Subcutaneous adipose tissue (tissue), 4 donors: Measurements from ENCODE around the gene ARID1B. TPM values are rescaled to one million over a fixed set of nuclear protein-coding genes. Genes with fewer than 3 reads are reported as not detected.

Source experiments
- total RNA-seq, 4 donors: library from RNA; depleted of rRNA; stranded (reverse); fragments of >200 nt; gene quantifications; one replicate each; pipeline ENCODE4 v1.1.0, GENCODE V29; 2016
- TF ChIP-seq, protein P1 (sequence below): fragments of 450-650 bp; IDR thresholded peaks from one replicate; pipeline ENCODE4 v1.5.1; 2016; ENCODE audit warnings: low read depth, mild to moderate bottlenecking, control low read depth, antibody characterized with exemption, moderate library complexity

ARID1B gene
- total RNA-seq, 4 donors from 2014 or later, result 93.8 to 137 (median 104) TPM

DNA sequence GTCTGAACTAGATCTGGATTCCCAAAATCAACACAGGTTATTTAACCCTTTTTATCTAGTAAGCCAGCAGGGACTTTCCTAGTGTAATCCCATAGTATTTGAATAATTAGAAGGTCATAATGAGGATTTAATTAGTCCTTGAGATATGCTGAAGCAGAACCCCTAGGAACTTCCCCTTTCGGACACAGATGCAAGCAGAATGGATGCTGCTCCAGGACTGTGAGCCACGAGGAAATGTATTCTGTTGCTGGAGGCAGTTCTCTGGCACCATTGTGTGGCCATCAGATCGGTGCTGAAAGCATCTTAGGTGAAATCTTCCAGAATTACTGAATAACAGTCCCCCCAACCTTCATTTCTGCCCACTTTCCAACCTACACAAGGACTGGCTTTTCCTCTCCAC, 339.2 kb downstream of the ARID1B start:
- TF ChIP-seq, protein P1, sequence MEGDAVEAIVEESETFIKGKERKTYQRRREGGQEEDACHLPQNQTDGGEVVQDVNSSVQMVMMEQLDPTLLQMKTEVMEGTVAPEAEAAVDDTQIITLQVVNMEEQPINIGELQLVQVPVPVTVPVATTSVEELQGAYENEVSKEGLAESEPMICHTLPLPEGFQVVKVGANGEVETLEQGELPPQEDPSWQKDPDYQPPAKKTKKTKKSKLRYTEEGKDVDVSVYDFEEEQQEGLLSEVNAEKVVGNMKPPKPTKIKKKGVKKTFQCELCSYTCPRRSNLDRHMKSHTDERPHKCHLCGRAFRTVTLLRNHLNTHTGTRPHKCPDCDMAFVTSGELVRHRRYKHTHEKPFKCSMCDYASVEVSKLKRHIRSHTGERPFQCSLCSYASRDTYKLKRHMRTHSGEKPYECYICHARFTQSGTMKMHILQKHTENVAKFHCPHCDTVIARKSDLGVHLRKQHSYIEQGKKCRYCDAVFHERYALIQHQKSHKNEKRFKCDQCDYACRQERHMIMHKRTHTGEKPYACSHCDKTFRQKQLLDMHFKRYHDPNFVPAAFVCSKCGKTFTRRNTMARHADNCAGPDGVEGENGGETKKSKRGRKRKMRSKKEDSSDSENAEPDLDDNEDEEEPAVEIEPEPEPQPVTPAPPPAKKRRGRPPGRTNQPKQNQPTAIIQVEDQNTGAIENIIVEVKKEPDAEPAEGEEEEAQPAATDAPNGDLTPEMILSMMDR, result no peak

DNA sequence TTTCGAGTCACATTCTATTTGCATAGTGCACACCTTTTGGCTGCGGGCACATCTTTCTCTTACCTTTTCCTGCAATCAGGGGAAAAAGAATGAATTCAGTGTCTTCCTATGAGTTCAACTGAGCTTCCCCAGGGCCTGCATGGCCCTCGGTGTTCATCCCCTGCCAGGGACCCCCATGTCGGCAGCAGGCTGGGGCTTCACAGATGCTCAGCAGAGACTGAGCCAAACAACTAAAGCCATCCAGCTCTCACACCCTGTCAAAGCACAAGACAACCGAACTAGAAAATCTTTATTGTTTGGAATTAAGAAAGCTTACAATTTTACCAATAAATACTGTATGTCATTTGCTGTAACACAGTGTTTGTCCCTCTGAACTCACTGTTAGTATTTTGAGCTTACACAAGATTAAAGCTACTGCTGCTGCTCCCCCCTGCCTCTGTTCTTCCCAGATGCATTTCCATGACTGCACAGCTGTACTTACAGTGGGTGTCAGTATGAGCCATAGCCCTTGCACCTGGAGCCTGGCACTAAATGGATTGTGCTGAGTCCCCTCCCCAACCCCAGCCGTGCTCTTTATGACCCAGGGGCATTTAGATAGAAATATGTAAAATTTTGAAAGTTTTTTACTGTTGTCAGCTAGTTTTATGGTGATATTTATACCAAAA, 340.4 kb downstream of the ARID1B start:
- TF ChIP-seq, protein P1, result no peak

DNA sequence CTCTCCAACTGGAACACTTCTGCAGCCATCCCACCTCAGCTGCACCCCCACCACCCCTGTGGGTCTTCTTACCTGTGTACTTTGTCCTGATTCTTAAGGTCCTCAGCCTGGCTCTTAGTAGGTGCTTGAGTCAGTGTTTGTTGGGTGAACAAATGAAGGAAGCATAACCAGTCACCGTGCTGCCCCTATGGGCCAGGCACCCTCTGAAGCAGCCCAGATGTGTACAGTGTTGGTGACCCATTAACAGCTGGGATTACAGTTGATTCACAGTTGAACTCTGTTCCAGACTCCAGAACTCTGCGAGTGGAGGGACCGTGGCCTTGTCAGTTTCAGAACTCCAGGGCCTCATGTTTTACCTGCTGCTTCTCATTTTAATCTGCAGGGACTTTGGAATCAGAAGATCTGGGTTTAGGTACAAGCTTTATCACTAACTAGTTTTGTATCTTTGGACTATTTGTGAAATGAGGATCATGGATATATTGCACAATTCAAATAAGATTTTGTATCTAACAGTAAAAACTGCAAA, 342.4 kb downstream of the ARID1B start:
- TF ChIP-seq, protein P1, result no peak

DNA sequence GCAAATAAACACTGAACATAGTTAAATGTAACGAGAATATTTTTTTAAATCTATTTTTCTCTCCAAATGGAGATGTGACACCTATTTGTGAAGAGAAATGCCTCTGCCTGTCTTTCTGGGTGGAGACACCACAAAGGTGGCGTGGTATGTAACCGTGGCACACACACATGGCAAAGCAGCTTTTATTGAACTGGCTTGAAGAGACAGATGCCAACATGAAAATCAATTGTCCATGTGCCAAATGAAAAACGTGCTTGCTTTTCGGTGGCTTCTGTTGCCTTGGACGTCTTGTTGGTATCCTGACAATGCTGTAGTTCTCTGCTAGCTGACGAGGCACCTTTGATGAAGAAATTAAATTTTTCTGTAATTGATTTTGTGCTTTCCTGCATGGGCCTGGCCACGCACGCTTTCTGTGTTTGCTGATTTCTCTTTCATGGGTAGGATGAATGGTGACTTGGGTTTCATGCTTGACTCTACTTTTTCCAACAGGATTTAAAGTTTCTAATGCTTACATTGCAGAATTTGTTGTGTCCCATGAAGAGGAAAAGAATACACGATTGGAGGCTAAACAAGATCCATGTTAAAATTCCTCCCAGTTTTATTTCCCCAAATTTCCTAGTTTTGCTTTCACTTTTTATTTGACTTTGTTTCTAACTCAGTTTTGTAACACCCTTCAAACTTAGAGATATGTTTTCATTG, 343.5 kb downstream of the ARID1B start:
- TF ChIP-seq, protein P1, result no peak

DNA sequence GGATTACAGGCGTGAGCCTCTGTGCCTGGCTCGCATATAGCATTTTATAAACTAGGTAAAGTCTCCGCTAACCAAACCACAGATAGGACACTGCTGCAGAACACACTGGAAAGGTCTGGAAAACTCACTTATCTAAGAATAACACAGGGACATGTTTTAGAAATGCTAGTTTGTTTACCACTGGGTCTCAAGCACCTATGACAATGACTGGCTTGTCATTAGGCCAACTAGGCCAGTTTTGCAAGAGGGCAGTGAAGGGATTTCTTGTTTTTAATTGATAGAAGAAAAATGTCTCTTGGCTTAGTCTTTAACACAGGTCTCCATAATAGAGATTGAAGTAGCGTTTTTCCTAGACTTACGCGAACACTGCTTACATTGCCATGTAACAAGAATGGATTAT, 344.7 kb downstream of the ARID1B start:
- TF ChIP-seq, protein P1, result no peak

DNA sequence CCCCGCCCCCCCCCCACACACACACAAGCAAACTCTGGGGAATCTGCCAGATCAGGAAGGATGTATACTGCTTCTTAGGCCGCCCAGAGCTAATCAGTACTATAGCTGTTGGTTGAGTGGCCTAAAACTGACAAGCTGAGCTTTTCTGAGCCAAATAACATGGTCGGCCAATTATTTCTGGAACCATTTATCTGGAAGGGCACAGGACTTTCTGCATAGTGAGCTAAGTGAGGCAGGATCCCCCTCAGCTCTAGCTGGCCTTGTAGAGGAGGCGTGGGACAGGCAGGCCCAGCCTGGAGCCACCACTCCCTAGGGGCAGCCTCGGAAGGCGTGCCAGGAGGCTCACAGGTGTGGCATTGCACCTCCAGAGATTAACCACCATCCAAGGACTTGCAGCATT, 346.1 kb downstream of the ARID1B start:
- TF ChIP-seq, protein P1, result no peak

DNA sequence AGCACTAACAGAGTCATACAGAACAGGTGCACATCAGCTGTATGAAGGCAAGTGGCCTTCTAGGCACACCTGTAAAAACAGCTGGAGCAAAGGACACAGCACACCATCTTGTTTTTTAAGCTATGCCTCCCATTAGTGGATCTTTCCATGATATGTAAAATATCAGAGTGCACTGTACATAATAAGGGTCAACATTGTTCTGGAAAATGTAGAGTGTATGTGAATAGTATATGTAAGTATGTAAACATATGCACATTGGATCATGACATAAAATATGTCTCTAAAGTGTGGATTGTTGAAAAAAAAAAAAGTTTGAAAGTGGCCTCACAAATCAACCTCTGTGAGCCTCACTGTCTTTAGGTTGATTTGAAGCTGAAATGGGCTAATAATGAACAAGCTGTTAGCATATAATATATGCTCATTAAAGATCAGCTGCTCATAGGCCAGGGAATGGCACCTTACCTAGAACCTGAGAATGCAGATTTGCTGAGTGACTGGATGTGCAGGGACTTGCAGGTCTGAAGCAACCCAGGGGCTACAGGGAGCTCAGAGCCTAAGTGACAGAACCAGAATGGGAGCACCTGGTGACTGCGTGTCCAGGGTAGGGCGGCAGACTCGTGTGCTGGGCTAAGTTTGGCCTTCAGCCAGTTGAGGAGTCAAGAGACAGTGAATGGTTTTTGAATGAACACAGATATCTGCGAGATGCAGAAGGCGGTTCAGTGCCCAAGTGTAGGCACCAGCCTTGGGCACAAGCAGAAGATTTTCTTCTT, 347.5 kb downstream of the ARID1B start:
- TF ChIP-seq, protein P1, result no peak
